Embryonic facial prominence (tissue), 1 donor: ENCODE data around the gene SDSL.

ENCODE experiments used
- DNase-seq: peaks from one replicate; pipeline ENCODE4 v3.0.0-alpha.2; 2016; ENCODE audit errors: extremely low spot score

The SDSL gene

DNA sequence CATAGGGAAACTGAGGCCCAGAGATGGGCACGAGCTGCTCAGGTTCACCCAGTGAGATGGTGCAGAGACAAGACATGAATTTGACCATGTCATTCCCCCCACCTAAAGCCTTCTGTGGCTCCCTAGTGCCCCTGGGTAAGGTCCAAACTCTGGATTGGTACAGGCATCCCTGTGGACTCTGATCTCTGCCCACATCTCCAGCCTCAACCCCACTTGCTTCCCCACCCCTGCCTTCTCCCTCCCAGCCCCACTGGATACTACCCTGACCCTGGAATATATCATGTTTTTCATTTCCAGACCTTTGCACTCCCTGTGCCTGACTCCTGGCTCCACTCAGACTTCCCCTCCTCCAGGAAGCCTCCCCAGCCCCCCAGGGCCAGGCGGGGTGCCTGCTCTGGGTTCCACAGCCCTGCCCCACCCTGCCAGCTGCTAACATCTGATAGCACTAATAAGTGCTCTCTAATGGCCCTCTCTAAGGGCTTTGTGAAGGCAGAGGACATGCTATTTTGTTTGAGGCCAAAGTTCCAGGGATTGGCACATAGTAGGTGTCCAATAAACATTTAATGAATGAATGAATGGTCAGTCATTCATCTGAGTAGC, 1.1 kb upstream of the SDSL start:
- no peak for DNase-seq

- DNase-seq = no peak
Observed at GRCh38 chr12:113422886-113423669, 898 bp downstream of the SDSL start.

GRCh38 chr12:113424456-113424855, 2.3 kb downstream of the SDSL start:
- no peak for DNase-seq

DNA sequence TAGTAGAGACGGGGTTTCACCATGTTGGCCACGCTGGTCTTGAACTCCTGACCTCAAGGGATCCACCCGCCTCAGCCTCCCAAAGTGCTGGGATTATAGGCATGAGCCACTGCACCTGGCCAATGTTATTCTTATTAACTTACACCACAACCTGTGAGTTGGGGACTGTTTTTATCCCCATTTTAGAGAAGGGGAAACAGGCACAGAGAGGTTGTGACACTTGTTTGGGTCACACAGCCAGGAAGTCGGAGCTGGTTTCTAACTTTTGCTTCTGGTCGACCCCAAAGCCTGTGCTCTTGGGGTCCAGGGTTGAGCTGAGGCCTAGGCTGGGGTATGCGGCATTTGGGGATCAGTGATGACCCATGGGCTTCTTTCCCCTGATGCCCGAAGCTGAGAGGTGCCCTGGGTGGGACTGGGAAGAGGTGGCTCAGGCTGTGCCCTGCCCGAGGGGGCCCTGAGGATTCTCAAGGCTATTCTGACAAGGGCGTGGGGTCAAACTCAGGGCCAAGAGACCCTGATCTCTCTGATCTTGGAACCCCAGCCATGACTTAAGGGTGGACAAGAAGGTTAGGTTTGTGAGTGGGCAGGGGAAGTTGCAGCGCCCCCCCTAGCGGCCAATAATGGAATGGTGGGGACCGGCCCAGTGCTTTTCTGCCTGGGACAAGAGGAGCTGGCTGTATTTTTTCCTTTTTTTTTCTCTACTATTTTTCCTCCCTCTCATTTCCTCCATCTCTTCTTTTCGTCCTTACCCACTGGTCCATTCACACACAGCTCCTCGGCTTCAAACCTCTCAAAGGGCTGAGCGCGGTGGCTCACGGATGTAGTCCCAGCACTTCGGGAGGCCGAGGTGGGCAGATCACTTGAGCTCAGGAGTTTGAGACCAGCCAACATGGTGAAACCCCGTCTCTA, 3.0 kb downstream of the SDSL start:
- no peak for DNase-seq

DNA sequence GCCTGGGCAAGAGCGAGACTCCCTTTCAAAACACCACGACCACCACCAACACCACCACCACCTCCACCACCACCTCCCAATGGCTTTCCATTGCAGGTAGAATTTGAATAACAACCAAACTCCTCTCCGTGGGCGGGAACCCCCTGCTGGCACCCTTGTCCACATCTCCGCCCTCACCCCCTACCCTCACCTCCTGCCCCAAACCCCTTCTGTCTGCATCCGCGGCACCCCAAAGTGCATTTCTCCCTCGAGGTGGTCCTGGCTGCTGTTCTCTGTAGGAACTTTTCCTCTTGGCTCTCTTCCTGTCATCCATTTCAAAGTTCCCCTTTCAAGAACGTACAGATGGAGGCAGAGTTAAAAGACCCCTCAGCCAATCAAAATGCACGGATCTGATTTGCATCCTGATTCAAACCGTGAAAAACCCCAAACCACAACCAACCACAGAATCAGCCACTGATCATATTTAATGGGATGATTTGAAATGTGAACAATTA, 3.8 kb downstream of the SDSL start:
- DNase-seq = no peak

- DNase-seq = no peak
Observed at GRCh38 chr12:113427882-113428281, 5.7 kb downstream of the SDSL start.

GRCh38 chr12:113428482-113428881, 6.3 kb downstream of the SDSL start:
- DNase-seq = no peak

GRCh38 chr12:113432986-113433385, 10.8 kb downstream of the SDSL start:
- DNase-seq = no peak

- no peak for DNase-seq
Observed at GRCh38 chr12:113435367-113435766, 13.2 kb downstream of the SDSL start.

DNA sequence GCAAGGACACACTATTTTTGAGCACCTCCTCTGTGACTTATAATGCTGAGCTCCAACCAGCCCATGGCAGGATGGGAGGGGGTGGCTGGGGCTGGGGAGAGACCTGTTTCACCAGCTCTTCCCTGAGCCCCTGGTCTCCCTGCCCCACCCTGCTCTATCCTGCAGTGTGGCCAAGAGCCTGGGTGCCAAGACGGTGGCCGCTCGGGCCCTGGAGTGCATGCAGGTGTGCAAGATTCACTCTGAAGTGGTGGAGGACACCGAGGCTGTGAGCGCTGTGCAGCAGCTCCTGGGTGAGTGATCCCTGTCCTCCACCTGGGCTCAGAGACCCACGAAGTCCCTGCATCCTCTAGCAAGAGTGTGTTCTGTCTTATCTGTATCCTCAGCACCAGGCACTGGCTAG, 14.4 kb downstream of the SDSL start:
- no peak for DNase-seq

DNA sequence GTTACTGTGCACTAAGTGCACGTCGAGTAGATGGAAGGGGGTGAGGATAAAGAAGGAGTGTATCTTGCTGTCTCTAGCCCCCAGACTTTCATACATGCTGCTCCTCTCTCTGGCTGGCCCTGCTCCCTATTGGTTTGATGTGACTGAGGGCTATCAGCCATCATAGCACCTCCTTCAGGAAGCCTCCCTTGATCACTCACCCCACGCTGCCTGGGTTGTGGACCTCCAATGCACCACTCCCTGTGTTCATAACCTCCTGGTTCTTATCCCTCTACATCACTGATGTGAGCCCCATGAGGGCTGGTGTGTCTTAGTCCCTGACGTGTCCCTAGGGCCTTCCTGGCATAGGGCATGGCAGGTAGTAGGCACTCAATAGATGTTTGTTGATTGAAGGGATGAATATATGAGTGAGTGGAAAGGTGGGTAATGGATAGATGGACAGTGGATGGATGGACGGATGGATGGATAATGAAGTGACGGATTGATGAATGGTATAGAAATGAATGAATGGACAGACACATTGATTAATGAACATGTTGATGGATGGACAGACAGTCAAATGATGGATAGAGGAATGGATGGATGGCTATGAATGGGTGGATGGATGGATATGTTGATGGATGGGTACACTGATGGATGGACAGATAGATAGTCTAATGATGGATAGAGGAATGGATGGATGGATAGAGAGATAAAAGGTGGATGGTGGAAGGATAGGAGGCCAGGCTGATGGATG, 15.0 kb downstream of the SDSL start:
- no peak for DNase-seq

- no peak for DNase-seq
Observed at GRCh38 chr12:113437729-113438100, 15.5 kb downstream of the SDSL start.

DNA sequence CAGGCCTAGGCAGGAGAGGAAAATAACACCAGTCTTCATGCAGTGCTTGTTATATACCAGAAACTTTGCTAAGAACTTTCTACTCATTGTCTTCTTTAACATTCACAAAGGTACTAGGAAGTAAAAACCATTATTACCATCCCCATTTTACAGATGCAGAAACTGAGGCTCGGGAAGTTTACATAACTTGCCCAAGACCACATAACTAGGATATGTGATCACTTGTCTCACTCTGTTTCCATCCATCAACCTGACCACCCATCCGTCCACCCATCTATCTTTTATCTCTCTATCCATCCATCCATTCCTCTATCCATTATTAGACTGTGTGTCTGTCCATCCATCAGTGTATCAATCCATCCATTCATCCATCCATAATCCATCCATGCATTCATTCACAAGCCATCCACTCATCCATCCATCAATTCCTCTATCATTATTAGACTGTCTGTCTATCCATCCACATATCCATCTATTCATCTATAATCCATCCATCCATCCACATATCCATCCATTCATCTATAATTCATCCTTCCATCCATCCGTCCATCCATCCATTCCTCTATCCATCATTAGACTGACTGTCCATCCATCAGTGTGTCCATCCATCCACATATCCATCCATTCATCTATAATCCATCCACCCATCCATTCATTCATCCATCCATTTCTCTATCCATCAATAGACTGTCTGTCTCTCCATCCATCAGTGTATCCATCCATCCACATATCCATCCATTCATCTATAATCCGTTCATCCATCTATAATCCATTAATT, 16.5 kb downstream of the SDSL start:
- no peak for DNase-seq

DNA sequence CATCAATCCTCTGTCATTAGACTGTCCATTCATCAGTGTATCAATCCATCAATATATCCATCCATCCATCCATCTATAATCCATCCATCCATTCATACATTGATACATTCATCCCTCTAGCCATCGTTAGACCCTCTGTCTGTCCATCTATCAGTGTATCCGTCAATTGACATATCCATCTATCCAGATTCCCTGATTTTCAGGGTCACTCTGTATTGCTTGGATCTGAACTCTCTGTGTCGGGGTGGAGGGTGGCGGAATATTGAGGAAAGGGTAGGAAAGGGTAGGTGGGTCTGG, 17.1 kb downstream of the SDSL start:
- DNase-seq = no peak

DNA sequence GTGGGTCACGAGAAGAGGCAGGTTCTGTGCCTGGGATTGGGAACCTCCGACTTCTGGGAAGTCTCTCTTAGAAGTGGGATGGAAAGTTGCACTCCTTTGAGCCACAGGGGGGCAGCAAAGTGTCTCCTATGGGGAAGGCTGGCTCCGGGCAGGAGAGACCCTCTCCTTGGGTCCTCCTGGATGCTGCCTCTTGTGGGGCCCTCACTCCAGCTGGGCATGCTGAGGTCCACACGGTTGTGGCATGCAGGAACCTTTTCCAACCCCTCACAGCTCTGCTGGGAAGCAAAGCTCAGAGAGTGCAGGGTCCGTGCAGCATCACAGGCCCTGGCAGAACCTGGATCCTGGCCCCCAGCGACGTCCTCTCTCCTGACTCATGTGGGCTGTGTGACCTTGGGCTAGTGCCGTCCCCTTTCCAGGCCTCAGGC, 17.4 kb downstream of the SDSL start:
- DNase-seq = no peak

DNA sequence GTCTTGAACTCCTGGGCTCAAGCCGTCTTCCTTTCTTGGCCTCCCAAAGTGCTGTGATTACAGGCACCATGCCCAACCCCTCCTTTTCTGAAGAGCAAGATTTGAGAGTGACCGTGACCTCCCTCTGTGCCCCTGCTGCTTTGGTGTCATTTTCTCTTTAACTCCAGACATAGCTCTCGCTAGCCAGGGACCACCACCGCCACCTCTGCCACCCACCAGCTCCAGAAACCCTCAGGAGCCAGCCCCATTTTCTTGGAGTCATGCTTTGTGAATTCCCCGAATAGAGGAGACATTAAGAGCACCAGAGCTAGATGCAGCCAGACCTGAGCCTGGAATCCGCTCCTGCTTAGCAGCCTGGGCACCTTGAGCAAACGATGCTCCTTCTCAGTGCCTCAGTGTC, 18.2 kb downstream of the SDSL start:
- DNase-seq = no peak

- DNase-seq = no peak
Observed at GRCh38 chr12:113440947-113441782, 19.0 kb downstream of the SDSL start.

GRCh38 chr12:113443030-113443539, 20.9 kb downstream of the SDSL start:
- no peak for DNase-seq

- DNase-seq = no peak
Observed at GRCh38 chr12:113445544-113446171, 23.5 kb downstream of the SDSL start.

GRCh38 chr12:113448873-113449272, 26.7 kb downstream of the SDSL start:
- no peak for DNase-seq
